ENCODE data around the gene ITCH.

DNA sequence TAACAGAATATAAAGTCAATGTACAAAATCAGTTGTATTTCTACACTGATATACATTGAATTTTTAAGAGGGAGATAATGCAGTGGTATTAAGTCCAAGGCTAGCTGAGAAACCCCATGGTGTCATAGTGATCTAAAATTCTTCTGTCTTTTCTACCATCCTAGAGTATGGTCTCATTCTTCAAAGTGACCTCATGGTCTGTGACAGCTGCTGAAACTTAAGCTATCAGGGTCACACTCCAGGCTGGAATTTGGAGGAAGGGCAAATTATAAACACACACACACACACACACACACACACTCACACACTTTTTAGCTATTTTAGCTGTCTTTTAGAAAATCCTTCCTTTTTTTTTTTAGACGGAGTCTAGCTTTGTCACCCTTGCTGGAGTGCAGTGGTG lies 105.9 kb downstream of the ITCH start:
- no peak for TF ChIP-seq POLR2A (IDR thresholded peaks at IDR 0.05)
- TF ChIP-seq, protein P1, sequence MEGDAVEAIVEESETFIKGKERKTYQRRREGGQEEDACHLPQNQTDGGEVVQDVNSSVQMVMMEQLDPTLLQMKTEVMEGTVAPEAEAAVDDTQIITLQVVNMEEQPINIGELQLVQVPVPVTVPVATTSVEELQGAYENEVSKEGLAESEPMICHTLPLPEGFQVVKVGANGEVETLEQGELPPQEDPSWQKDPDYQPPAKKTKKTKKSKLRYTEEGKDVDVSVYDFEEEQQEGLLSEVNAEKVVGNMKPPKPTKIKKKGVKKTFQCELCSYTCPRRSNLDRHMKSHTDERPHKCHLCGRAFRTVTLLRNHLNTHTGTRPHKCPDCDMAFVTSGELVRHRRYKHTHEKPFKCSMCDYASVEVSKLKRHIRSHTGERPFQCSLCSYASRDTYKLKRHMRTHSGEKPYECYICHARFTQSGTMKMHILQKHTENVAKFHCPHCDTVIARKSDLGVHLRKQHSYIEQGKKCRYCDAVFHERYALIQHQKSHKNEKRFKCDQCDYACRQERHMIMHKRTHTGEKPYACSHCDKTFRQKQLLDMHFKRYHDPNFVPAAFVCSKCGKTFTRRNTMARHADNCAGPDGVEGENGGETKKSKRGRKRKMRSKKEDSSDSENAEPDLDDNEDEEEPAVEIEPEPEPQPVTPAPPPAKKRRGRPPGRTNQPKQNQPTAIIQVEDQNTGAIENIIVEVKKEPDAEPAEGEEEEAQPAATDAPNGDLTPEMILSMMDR (IDR thresholded peaks at IDR 0.05): no peak
